Mucosa of descending colon (tissue), 3 donors: Measurements from ENCODE around the gene ZNF532. TPM values are rescaled to one million over a fixed set of nuclear protein-coding genes. Genes with fewer than 3 reads are reported as not detected.

Experiments used
- ATAC-seq: fragments of 200-7000 bp; cut with Tn5 transposase; one replicate; pipeline ENCODE4 v1.9.1; 2020; ENCODE audit warnings: mild to moderate bottlenecking, moderate library complexity
- DNase-seq, 3 donors: peaks; one replicate each; pipeline ENCODE4 v3.0.0-alpha.2; 2020
- H3K36me3 ChIP-seq: fragments of 200-600 bp; one replicate; pipeline ENCODE4 v1.8.0; 2021; ENCODE audit warnings: low read depth, mild to moderate bottlenecking
- H3K4me1 ChIP-seq: fragments of 200-600 bp; one replicate; pipeline ENCODE4 v1.8.0; 2021; ENCODE audit warnings: low read depth, mild to moderate bottlenecking
- H3K4me3 ChIP-seq: fragments of 200-600 bp; one replicate; pipeline ENCODE4 v1.8.0; 2021; ENCODE audit warnings: mild to moderate bottlenecking
- H3K9me3 ChIP-seq: fragments of 200-600 bp; one replicate; pipeline ENCODE4 v1.8.0; 2021; ENCODE audit warnings: mild to moderate bottlenecking
- CTCF ChIP-seq: fragments of 200-600 bp; IDR thresholded peaks from one replicate; pipeline ENCODE4 v1.8.0; 2022; ENCODE audit warnings: antibody characterized with exemption, mild to moderate bottlenecking
- intact Hi-C, 2 donors: fragments of 100-400 bp; cut with DNase I in 1 of 2; cut with micrococcal nuclease in 1 of 2; formaldehyde crosslinking; loops; one replicate each; pipeline versions ENCODE4 v1.11.0 to v1.11.1; 2022; cut with DNase I, micrococcal nuclease
- total RNA-seq, 3 donors: library from RNA; stranded (reverse); fragmentation: NEBNext Ultra II Directional in 2 of 3; extraction: Animal tissue kit (Norgen Biotek cat#: 25700) in 2 of 3; gene quantifications; one replicate each; pipeline versions ENCODE4 v1.2.1 to v1.2.4, GENCODE V29; 2021 to 2023
- donor health status: DM: no; HTN: no; CAD: no; lungs with moderate emphysema.
- donor health status: DM: no; HTN: no; CAD: no.
- donor health status: DM: no; HTN: yes; CAD: no.

The ZNF532 gene
- total RNA-seq, 3 donors from 2014 or later, result 11.2 to 104 (median 16.3) TPM

GRCh38 chr18:59032308-59032707, 167.6 kb downstream of the ZNF532 start:
- H3K4me1 ChIP-seq, result no peaks in the 10 kb centered on the region
- DNase-seq (no peak), ATAC-seq (no peak)
- TF ChIP-seq CTCF, result no peak
- no peak overlapping the region for H3K4me3 ChIP-seq
- no peaks in the 10 kb centered on the region for H3K36me3 ChIP-seq
- intact Hi-C loops, result no loop called here
- no peaks in the 10 kb centered on the region for H3K9me3 ChIP-seq

DNA sequence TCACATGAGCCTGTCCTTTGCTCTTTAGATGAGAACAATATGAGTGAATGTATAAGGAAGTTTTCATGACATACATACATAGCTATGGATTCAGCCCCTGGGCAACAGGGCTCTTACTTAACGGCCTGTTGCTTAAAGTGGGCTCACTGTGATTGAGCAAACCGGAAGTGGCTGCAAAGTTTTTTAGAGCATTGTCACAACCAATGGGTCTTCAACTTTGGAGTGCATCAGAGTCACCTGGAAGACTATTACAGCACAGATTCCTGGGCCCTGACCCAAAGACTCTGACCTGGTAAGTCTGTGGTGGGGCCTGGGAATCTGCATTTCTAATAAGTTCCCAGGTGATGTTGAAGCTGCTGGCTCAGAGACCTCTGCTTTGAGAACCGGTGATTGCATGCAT, 168.7 kb downstream of the ZNF532 start:
- Histone ChIP-seq H3K4me1 (no peaks in the 10 kb centered on the region), H3K36me3 (no peaks in the 10 kb centered on the region), H3K9me3 (no peaks in the 10 kb centered on the region), H3K4me3 (no peak overlapping the region)
- DNase-seq (no peak), ATAC-seq (no peak)
- intact Hi-C loops, result no loop called here
- TF ChIP-seq CTCF, result no peak

DNA sequence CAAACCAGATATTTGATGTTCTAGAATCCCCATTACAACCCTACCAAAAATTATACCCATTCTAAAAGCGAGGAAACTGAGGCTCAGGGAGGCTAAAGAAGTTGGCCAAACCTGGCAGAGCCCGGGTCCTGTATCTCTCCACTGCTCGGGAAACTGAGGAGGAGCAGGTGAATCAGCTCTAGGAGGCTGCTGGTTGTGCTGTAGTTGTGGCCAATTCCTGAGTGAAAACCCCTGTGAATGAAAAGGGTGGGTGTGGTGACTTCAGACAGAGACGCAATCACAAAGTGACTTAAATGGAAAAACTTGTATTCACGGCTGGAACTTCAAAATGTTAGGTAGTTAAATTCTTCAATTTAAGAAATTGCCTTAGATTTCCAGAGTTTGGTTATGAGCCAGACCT, 169.3 kb downstream of the ZNF532 start:
- H3K4me1 ChIP-seq, result no peaks in the 10 kb centered on the region
- intact Hi-C loops, result no loop called here
- H3K9me3 ChIP-seq, result no peaks in the 10 kb centered on the region
- no peaks in the 10 kb centered on the region for H3K36me3 ChIP-seq
- no peak for TF ChIP-seq CTCF
- no peak for DNase-seq
- no peak overlapping the region for H3K4me3 ChIP-seq
- no peak for ATAC-seq

DNA sequence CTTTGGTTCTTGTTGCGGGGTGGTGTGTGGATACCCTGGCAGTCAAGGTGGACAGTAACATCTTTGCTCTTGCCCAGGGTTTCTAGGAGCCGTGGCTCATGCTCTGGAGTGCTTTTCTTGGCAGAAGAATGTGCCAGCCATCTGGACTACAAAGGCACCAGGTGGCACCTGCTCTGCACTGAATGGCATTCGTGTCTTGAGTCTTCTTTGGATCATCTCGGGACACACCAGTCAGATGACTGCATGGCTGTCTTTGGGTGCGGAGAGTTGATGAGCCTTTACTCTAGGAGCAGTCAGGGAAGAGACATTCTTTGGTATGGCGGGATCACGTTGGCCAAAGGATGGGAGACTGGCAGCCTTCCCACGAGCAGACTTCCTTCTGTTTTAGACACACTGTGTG, 170.9 kb downstream of the ZNF532 start:
- Histone ChIP-seq H3K36me3 (no peaks in the 10 kb centered on the region), H3K4me1 (no peaks in the 10 kb centered on the region), H3K9me3 (no peaks in the 10 kb centered on the region), H3K4me3 (no peak overlapping the region)
- intact Hi-C loops, result no loop called here
- no peak for DNase-seq
- no peak for TF ChIP-seq CTCF
- no peak for ATAC-seq

Other genes starting within 250 kb of the ZNF532 start
- gene ALPK2, start 235.8 kb upstream of the ZNF532 start, total RNA-seq, result under 1 TPM; 0.06 to 0.95 (median 0.46) TPM
- 10 to 100 TPM; 19.5 to 23.4 (median 23.1) TPM for gene MALT1, start 193.4 kb upstream of the ZNF532 start, total RNA-seq